ENCODE data around the gene PPP2R5A.
"Not testable (repeated sequence)": the region's sequence is repeated elsewhere in the genome, so short reads cannot be mapped to it uniquely, and the experiment has no call there.

Gene PPP2R5A

GRCh38 chr1:212297338-212297737 lies 12.1 kb downstream of the PPP2R5A start:
- Histone ChIP-seq H3K27ac (ENCODE audit: low read length) (no peak overlapping the region), H3K9ac (ENCODE audit: low read length in 2 of 2) (no peak overlapping the region), H3K4me3 (ENCODE audit: low read length in 2 of 2) (no peak overlapping the region), H3K9me3 (ENCODE audit: control insufficient read depth in 2 of 2, low read length in 2 of 2) (no peaks in the 10 kb centered on the region), H3K27me3 (ENCODE audit: control insufficient read depth in 1 of 2, insufficient read depth in 2 of 2, low read length in 2 of 2) (no peaks in the 10 kb centered on the region), H3K4me1 (ENCODE audit: control insufficient read depth, insufficient read depth, low read length) (peaks cover 4% of the 10 kb centered on the region), H3K36me3 (ENCODE audit: control insufficient read depth in 2 of 2, insufficient read depth in 2 of 2, low read length in 2 of 2) (no peaks in the 10 kb centered on the region)

GRCh38 chr1:212301580-212301979 lies 16.4 kb downstream of the PPP2R5A start:
- H3K9ac ChIP-seq (ENCODE audit: low read length in 2 of 2), result no peak overlapping the region
- H3K27ac ChIP-seq (ENCODE audit: low read length), result no peak overlapping the region
- H3K9me3 ChIP-seq (ENCODE audit: control insufficient read depth in 2 of 2, low read length in 2 of 2), result no peaks in the 10 kb centered on the region
- peaks cover 2% of the 10 kb centered on the region for H3K4me1 ChIP-seq (ENCODE audit: control insufficient read depth, insufficient read depth, low read length)
- H3K4me3 ChIP-seq (ENCODE audit: low read length in 2 of 2), result no peak overlapping the region
- H3K27me3 ChIP-seq (ENCODE audit: control insufficient read depth in 1 of 2, insufficient read depth in 2 of 2, low read length in 2 of 2), result no peaks in the 10 kb centered on the region
- no peaks in the 10 kb centered on the region for H3K36me3 ChIP-seq (ENCODE audit: control insufficient read depth in 2 of 2, insufficient read depth in 2 of 2, low read length in 2 of 2)

GRCh38 chr1:212302745-212303383 lies 17.7 kb downstream of the PPP2R5A start:
- Histone ChIP-seq H3K4me1 (ENCODE audit: control insufficient read depth, insufficient read depth, low read length) (peaks cover 2% of the 10 kb centered on the region), H3K9me3 (ENCODE audit: control insufficient read depth in 2 of 2, low read length in 2 of 2) (no peaks in the 10 kb centered on the region), H3K36me3 (ENCODE audit: control insufficient read depth in 2 of 2, insufficient read depth in 2 of 2, low read length in 2 of 2) (no peaks in the 10 kb centered on the region), H3K27ac (ENCODE audit: low read length) (no peak overlapping the region), H3K27me3 (ENCODE audit: control insufficient read depth in 1 of 2, insufficient read depth in 2 of 2, low read length in 2 of 2) (no peaks in the 10 kb centered on the region), H3K4me3 (ENCODE audit: low read length in 2 of 2) (no peak overlapping the region), H3K9ac (ENCODE audit: low read length in 2 of 2) (no peak overlapping the region)

- H3K27me3 ChIP-seq (ENCODE audit: control insufficient read depth in 1 of 2, insufficient read depth in 2 of 2, low read length in 2 of 2), result no peaks in the 10 kb centered on the region
- H3K9me3 ChIP-seq (ENCODE audit: control insufficient read depth in 2 of 2, low read length in 2 of 2), result no peaks in the 10 kb centered on the region
- H3K4me1 ChIP-seq (ENCODE audit: control insufficient read depth, insufficient read depth, low read length), result peaks cover 2% of the 10 kb centered on the region
- H3K27ac ChIP-seq (ENCODE audit: low read length), result no peak overlapping the region
- no peak overlapping the region for H3K9ac ChIP-seq (ENCODE audit: low read length in 2 of 2)
- H3K36me3 ChIP-seq (ENCODE audit: control insufficient read depth in 2 of 2, insufficient read depth in 2 of 2, low read length in 2 of 2), result no peaks in the 10 kb centered on the region
- H3K4me3 ChIP-seq (ENCODE audit: low read length in 2 of 2), result no peak overlapping the region
Observed at GRCh38 chr1:212305342-212305741, 20.1 kb downstream of the PPP2R5A start.

GRCh38 chr1:212305984-212306452 lies 20.8 kb downstream of the PPP2R5A start:
- not testable (repeated sequence) for H3K27ac ChIP-seq (ENCODE audit: low read length); H3K9me3 ChIP-seq (ENCODE audit: control insufficient read depth in 2 of 2, low read length in 2 of 2); H3K9ac ChIP-seq (ENCODE audit: low read length in 2 of 2); H3K4me3 ChIP-seq (ENCODE audit: low read length in 2 of 2); H3K36me3 ChIP-seq (ENCODE audit: control insufficient read depth in 2 of 2, insufficient read depth in 2 of 2, low read length in 2 of 2); H3K4me1 ChIP-seq (ENCODE audit: control insufficient read depth, insufficient read depth, low read length); H3K27me3 ChIP-seq (ENCODE audit: control insufficient read depth in 1 of 2, insufficient read depth in 2 of 2, low read length in 2 of 2)

GRCh38 chr1:212309967-212310366 lies 24.8 kb downstream of the PPP2R5A start:
- Histone ChIP-seq H3K9ac (ENCODE audit: low read length in 2 of 2) (no peak overlapping the region), H3K27me3 (ENCODE audit: control insufficient read depth in 1 of 2, insufficient read depth in 2 of 2, low read length in 2 of 2) (no peaks in the 10 kb centered on the region), H3K9me3 (ENCODE audit: control insufficient read depth in 2 of 2, low read length in 2 of 2) (no peaks in the 10 kb centered on the region), H3K4me1 (ENCODE audit: control insufficient read depth, insufficient read depth, low read length) (peaks cover 2% of the 10 kb centered on the region), H3K36me3 (ENCODE audit: control insufficient read depth in 2 of 2, insufficient read depth in 2 of 2, low read length in 2 of 2) (no peaks in the 10 kb centered on the region), H3K4me3 (ENCODE audit: low read length in 2 of 2) (no peak overlapping the region), H3K27ac (ENCODE audit: low read length) (no peak overlapping the region)

- no peak overlapping the region for H3K4me3 ChIP-seq (ENCODE audit: low read length in 2 of 2)
- H3K9me3 ChIP-seq (ENCODE audit: control insufficient read depth in 2 of 2, low read length in 2 of 2), result no peaks in the 10 kb centered on the region
- H3K4me1 ChIP-seq (ENCODE audit: control insufficient read depth, insufficient read depth, low read length), result peaks cover 2% of the 10 kb centered on the region
- no peaks in the 10 kb centered on the region for H3K36me3 ChIP-seq (ENCODE audit: control insufficient read depth in 2 of 2, insufficient read depth in 2 of 2, low read length in 2 of 2)
- H3K9ac ChIP-seq (ENCODE audit: low read length in 2 of 2), result no peak overlapping the region
- H3K27ac ChIP-seq (ENCODE audit: low read length), result no peak overlapping the region
- no peaks in the 10 kb centered on the region for H3K27me3 ChIP-seq (ENCODE audit: control insufficient read depth in 1 of 2, insufficient read depth in 2 of 2, low read length in 2 of 2)
Observed at GRCh38 chr1:212310383-212310782, 25.2 kb downstream of the PPP2R5A start.

GRCh38 chr1:212311836-212312497 lies 26.8 kb downstream of the PPP2R5A start:
- no peak overlapping the region for H3K9ac ChIP-seq (ENCODE audit: low read length in 2 of 2)
- no peaks in the 10 kb centered on the region for H3K36me3 ChIP-seq (ENCODE audit: control insufficient read depth in 2 of 2, insufficient read depth in 2 of 2, low read length in 2 of 2)
- no peaks in the 10 kb centered on the region for H3K27me3 ChIP-seq (ENCODE audit: control insufficient read depth in 1 of 2, insufficient read depth in 2 of 2, low read length in 2 of 2)
- no peak overlapping the region for H3K27ac ChIP-seq (ENCODE audit: low read length)
- H3K9me3 ChIP-seq (ENCODE audit: control insufficient read depth in 2 of 2, low read length in 2 of 2), result no peaks in the 10 kb centered on the region
- H3K4me3 ChIP-seq (ENCODE audit: low read length in 2 of 2), result no peak overlapping the region
- peaks cover 2% of the 10 kb centered on the region for H3K4me1 ChIP-seq (ENCODE audit: control insufficient read depth, insufficient read depth, low read length)

- H3K36me3 ChIP-seq (ENCODE audit: control insufficient read depth in 2 of 2, insufficient read depth in 2 of 2, low read length in 2 of 2), result no peaks in the 10 kb centered on the region
Observed at GRCh38 chr1:212313616-212314015, 28.4 kb downstream of the PPP2R5A start.

GRCh38 chr1:212315184-212315583 lies 30.0 kb downstream of the PPP2R5A start:
- Histone ChIP-seq H3K36me3 (ENCODE audit: control insufficient read depth in 2 of 2, insufficient read depth in 2 of 2, low read length in 2 of 2) (no peaks in the 10 kb centered on the region), H3K9me3 (ENCODE audit: control insufficient read depth in 2 of 2, low read length in 2 of 2) (no peaks in the 10 kb centered on the region), H3K27ac (ENCODE audit: low read length) (no peak overlapping the region), H3K27me3 (ENCODE audit: control insufficient read depth in 1 of 2, insufficient read depth in 2 of 2, low read length in 2 of 2) (no peaks in the 10 kb centered on the region), H3K9ac (ENCODE audit: low read length in 2 of 2) (no peak overlapping the region), H3K4me1 (ENCODE audit: control insufficient read depth, insufficient read depth, low read length) (peaks cover 2% of the 10 kb centered on the region), H3K4me3 (ENCODE audit: low read length in 2 of 2) (no peak overlapping the region)

More at GRCh38 chr1:212313616-212314015, 28.4 kb downstream of the PPP2R5A start:
- H3K4me1 ChIP-seq (ENCODE audit: control insufficient read depth, insufficient read depth, low read length), result peaks cover 2% of the 10 kb centered on the region
- no peaks in the 10 kb centered on the region for H3K27me3 ChIP-seq (ENCODE audit: control insufficient read depth in 1 of 2, insufficient read depth in 2 of 2, low read length in 2 of 2)
- no peak overlapping the region for H3K27ac ChIP-seq (ENCODE audit: low read length)
- H3K9ac ChIP-seq (ENCODE audit: low read length in 2 of 2), result no peak overlapping the region
- H3K9me3 ChIP-seq (ENCODE audit: control insufficient read depth in 2 of 2, low read length in 2 of 2), result no peaks in the 10 kb centered on the region
- no peak overlapping the region for H3K4me3 ChIP-seq (ENCODE audit: low read length in 2 of 2)

GRCh38 chr1:212315907-212316306 lies 30.7 kb downstream of the PPP2R5A start:
- no peak overlapping the region for H3K27ac ChIP-seq (ENCODE audit: low read length)
- no peaks in the 10 kb centered on the region for H3K36me3 ChIP-seq (ENCODE audit: control insufficient read depth in 2 of 2, insufficient read depth in 2 of 2, low read length in 2 of 2)
- H3K27me3 ChIP-seq (ENCODE audit: control insufficient read depth in 1 of 2, insufficient read depth in 2 of 2, low read length in 2 of 2), result no peaks in the 10 kb centered on the region
- no peak overlapping the region for H3K4me3 ChIP-seq (ENCODE audit: low read length in 2 of 2)
- H3K9me3 ChIP-seq (ENCODE audit: control insufficient read depth in 2 of 2, low read length in 2 of 2), result no peaks in the 10 kb centered on the region
- H3K9ac ChIP-seq (ENCODE audit: low read length in 2 of 2), result no peak overlapping the region
- no peaks in the 10 kb centered on the region for H3K4me1 ChIP-seq (ENCODE audit: control insufficient read depth, insufficient read depth, low read length)

Measured in stomach smooth muscle (tissue), 2 donors.